ENCODE results near the gene VAT1L. TPM values are rescaled to one million over a fixed set of nuclear protein-coding genes. Genes with fewer than 3 reads are reported as not detected.

Gene VAT1L
- total and polyA plus RNA-seq, 2 donors (not counting 3 experiments of a cell fraction or from before 2014, with no cell fraction given): 0.46 to 1.5 TPM

DNA sequence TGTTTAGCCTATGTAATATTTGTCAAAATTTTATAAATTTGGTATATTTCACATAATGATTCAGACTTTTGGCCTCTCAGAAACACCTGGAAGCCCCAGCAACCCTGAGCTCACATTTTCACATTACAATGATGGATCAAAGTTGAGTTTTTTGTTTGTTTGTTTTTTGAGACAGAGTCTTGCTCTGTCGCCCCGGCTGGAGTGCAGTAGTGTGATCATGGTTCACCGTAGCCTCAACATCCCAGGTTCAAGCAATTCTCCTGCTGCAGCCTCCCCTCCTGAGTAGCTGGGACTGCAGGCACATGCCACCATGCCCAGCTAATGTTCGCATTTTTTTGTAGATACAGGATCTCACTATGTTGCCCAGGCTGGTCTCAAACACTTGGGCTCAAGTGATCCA is 10.6 kb upstream of the VAT1L start:
- CTCF ChIA-PET: no interaction called here
- Histone ChIP-seq H3K79me2 (ENCODE audit: control insufficient read depth, insufficient read depth, low read length) (no peaks in the 10 kb centered on the region), H3K9me3 (replicated peaks; ENCODE audit: control insufficient read depth, insufficient read depth, low read length) (no peaks in the 10 kb centered on the region), H3K9me1 (replicated peaks; ENCODE audit: control insufficient read depth, extremely low read depth, insufficient read depth, low read length) (no peaks in the 10 kb centered on the region), H3K4me2 (ENCODE audit: insufficient read depth, low read length) (no peak overlapping the region), H4K20me1 (replicated peaks; ENCODE audit: control insufficient read depth, extremely low read depth, insufficient read depth, low read length) (no peaks in the 10 kb centered on the region), H3K36me3 (ENCODE audit: control insufficient read depth in 2 of 2, extremely low read depth in 1 of 2, insufficient read depth in 2 of 2, low read length in 2 of 2) (no peaks in the 10 kb centered on the region), H3K27me3 (ENCODE audit: control insufficient read depth in 2 of 2, insufficient read depth in 2 of 2, low read length in 2 of 2) (no peaks in the 10 kb centered on the region), H3K27ac (ENCODE audit: insufficient read depth, low read depth, low read length) (no peak overlapping the region), H3K9ac (replicated peaks; ENCODE audit: extremely low read depth, insufficient read depth, low read length) (no peak overlapping the region), H3K4me1 (ENCODE audit: control insufficient read depth, extremely low read depth, insufficient read depth, low read length) (peaks cover 3% of the 10 kb centered on the region), H3K4me3 (replicated peaks in 1 of 3; ENCODE audit: insufficient read depth in 1 of 3, low read depth in 1 of 3, low read length in 3 of 3) (no peak overlapping the region), H2AFZ (ENCODE audit: low read depth, low read length) (no peak overlapping the region)
- POLR2A ChIA-PET: no interaction called here
- DNase-seq (ENCODE audit: low read depth, low spot score): no peak
- no TSS peak for BruUV-seq (replicated peaks)
- FAIRE-seq: no peak
- no peak for TF ChIP-seq GATA2 (IDR thresholded peaks at IDR 0.05; ENCODE audit: insufficient read depth, insufficient read length, low read depth, low read length)
- TF ChIP-seq POLR2AphosphoS5 (IDR thresholded peaks at IDR 0.05; ENCODE audit: insufficient read depth, low read depth, low read length): no peak
- TF ChIP-seq, protein P1, sequence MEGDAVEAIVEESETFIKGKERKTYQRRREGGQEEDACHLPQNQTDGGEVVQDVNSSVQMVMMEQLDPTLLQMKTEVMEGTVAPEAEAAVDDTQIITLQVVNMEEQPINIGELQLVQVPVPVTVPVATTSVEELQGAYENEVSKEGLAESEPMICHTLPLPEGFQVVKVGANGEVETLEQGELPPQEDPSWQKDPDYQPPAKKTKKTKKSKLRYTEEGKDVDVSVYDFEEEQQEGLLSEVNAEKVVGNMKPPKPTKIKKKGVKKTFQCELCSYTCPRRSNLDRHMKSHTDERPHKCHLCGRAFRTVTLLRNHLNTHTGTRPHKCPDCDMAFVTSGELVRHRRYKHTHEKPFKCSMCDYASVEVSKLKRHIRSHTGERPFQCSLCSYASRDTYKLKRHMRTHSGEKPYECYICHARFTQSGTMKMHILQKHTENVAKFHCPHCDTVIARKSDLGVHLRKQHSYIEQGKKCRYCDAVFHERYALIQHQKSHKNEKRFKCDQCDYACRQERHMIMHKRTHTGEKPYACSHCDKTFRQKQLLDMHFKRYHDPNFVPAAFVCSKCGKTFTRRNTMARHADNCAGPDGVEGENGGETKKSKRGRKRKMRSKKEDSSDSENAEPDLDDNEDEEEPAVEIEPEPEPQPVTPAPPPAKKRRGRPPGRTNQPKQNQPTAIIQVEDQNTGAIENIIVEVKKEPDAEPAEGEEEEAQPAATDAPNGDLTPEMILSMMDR (IDR thresholded peaks at IDR 0.05; ENCODE audit: extremely low read depth in 1 of 2, insufficient read depth in 1 of 2, low read depth in 1 of 2, low read length in 2 of 2): no peak
- no peak for TF ChIP-seq JUN (IDR thresholded peaks at IDR 0.05; ENCODE audit: borderline replicate concordance, insufficient read depth, insufficient read length, low read depth)
- TF ChIP-seq MYC (IDR thresholded peaks at IDR 0.05; ENCODE audit: low read depth, low read length): no peak
- TF ChIP-seq POLR2A (IDR thresholded peaks at IDR 0.05; ENCODE audit: low read depth, low read length): no peak
- TF ChIP-seq EZH2 (IDR thresholded peaks at IDR 0.05; ENCODE audit: borderline replicate concordance, low read depth, low read length, severe bottlenecking): no peak
- no peak for TF ChIP-seq MAX (IDR thresholded peaks at IDR 0.05; ENCODE audit: insufficient read depth, insufficient read length)
- TF ChIP-seq FOS (IDR thresholded peaks at IDR 0.05; ENCODE audit: borderline replicate concordance, insufficient read depth, low read length): no peak
- intact Hi-C loops (cut with micrococcal nuclease): loop anchor here (1.0 kb wide), 1 partner anchor 19 kb away; no protein-coding TSS in a partner anchor
- dilution Hi-C loops (cut with MboI; ENCODE audit: extremely low pct_ligation_motif_present, low sequenced_read_pairs): no loop called here
